ELF-1 (cell line): ENCODE results near the gene POC1B.
A peak's percentile ranks its signal among the peaks of the same experiment; 100 is the strongest.

Experiments
- DNase-seq: peaks from one replicate; pipeline ENCODE4 v3.0.0-alpha.2; 2016; ENCODE audit warnings: low read depth, low spot score

Gene POC1B

DNA sequence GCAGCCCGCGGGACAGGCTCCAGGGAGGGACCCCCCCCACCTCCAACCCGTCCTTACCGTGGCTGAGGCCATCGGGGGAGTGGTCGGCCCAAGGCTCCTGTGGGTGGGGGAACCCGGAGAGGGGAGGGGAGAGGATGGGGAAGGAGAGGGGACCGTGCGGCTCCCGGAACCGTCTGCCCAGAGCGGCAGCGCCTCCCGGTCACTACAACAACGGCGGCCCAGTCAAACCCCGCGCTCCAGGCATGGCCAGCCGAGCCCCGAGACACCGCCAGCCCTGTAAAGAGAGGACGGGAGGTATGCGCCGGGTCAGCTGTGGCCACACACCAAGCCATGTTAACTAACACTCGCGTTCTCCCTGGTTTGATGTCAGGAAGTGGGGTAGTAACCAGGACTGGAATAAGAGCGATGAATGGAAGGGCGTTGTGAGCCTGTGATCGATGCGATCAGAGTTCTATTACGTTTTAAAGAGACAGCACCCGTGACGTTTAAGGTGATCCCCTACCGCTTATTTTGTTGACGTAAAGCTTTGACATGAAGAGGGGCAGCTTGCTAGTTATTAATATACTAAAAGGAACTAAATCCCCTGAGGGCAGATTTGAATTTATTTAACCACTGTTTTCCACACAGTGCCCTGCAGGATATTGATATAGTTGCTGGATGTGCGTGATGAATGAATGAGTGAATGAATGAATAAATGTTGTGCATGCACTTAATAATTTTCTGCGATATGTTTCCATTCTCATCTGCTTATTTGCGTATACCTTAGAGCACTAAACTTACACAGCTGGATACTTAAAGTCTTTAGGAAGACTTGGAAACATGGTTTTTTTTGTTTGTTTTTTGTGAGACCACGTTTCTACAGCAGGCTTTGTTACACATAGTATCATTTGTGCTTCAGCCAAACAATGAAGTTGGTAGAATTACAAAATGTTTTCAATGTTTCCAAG is at the start of gene POC1B:
Gene POC1B, minus strand, starts transcription at position 224 of the 947 bp plus-strand sequence. Its CDS starts 152 bp downstream, at position 72.
- peak; percentile 89 for DNase-seq

- DNase-seq = no peak
Measured at GRCh38 chr12:89575374-89575773, 49.5 kb upstream of the POC1B start.

GRCh38 chr12:89574736-89575208 is 48.9 kb upstream of the POC1B start:
- DNase-seq = no peak

GRCh38 chr12:89573051-89573810 is 47.4 kb upstream of the POC1B start:
- DNase-seq = no peak

GRCh38 chr12:89571491-89572195 is 45.8 kb upstream of the POC1B start:
- DNase-seq = no peak

GRCh38 chr12:89568484-89568883 is 42.6 kb upstream of the POC1B start:
- no peak for DNase-seq

GRCh38 chr12:89567691-89568239 is 41.9 kb upstream of the POC1B start:
- no peak for DNase-seq

DNA sequence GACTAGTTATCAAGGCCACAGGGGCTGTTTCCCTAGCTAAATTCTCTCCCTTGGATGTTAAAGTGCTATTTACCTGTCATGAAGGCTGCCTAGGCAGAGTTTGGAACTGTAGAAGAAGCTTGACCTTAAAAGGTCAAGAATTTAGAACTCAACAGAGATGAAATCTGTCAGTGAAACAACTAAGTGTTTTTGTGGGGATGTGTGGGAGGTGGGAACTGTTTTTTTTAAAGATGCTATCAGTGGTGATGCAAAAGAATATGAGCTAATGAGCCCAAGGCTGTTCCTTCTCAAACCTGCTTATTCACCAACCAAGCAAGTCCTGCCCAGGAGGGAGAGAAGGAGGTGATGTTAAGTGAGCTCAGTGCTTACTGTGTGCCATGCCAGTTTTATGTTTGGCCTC is 40.8 kb upstream of the POC1B start:
- DNase-seq = peak; percentile 73

GRCh38 chr12:89565002-89565401 is 39.2 kb upstream of the POC1B start:
- no peak for DNase-seq

DNA sequence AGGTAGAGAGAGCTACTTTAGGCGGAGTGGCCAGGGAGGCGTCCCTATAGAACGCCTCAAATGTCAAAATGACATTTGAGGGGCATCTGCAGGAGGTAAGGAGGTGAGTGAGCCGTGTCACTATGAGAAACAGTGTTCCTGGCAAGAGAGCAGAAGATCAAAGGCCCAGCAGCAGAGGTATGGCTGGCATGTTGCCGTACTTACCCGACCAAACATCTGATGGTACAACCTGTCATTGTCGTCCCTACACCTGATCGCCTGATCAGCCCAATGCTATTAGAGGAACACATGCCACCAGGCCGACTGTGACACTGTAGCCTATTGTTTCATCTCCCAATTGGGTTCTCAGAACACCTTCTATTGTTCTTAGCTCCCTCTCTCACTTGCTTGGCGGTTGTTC is 33.9 kb upstream of the POC1B start:
- no peak for DNase-seq

GRCh38 chr12:89556976-89557375 is 31.1 kb upstream of the POC1B start:
- no peak for DNase-seq

GRCh38 chr12:89552376-89552775 is 26.5 kb upstream of the POC1B start:
- no peak for DNase-seq

- DNase-seq = no peak
Measured at GRCh38 chr12:89551747-89552146, 25.9 kb upstream of the POC1B start.

- DNase-seq = no peak
Measured at GRCh38 chr12:89547101-89547500, 21.3 kb upstream of the POC1B start.

DNA sequence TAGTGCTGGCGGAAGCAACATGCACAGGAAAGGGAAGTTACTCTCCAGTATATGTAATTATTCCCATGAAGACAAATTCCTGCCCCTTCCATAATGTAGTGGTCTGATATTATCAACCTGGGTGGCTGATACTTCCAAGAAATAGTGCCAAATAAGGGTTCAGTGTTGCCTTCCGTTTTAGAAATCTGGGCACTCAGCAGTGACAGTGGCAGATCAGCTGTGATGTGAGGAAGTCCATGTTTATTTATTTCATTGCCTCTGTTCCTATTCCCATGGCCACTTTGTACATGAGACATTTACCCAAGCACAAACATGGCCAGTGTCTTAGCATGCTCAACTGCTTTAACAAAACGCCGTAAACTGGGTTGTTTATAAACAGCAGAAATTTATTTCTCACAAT is 20.3 kb upstream of the POC1B start:
- no peak for DNase-seq

- DNase-seq = peak; percentile 22
Measured at GRCh38 chr12:89544681-89545184, 18.9 kb upstream of the POC1B start.

DNA sequence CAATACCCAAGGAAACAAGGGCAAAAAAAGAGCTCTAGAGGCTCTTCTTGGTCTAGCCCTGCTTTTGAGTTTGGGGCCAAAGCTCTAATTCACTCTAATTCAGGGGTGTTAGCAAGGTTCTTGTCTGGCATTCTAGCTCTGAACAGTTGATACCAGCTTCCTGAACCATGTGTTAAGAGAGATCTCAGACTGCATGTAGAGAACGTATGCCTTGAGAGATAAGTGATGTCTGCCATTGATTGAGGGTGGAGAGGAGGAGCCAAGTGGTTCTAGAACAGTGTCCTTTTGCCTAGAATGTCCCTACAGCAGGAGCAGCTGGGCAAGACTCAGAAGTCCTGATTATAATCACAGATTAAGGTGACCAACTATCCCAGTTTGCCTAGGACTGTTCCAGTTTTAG is 18.2 kb upstream of the POC1B start:
- DNase-seq = no peak

DNA sequence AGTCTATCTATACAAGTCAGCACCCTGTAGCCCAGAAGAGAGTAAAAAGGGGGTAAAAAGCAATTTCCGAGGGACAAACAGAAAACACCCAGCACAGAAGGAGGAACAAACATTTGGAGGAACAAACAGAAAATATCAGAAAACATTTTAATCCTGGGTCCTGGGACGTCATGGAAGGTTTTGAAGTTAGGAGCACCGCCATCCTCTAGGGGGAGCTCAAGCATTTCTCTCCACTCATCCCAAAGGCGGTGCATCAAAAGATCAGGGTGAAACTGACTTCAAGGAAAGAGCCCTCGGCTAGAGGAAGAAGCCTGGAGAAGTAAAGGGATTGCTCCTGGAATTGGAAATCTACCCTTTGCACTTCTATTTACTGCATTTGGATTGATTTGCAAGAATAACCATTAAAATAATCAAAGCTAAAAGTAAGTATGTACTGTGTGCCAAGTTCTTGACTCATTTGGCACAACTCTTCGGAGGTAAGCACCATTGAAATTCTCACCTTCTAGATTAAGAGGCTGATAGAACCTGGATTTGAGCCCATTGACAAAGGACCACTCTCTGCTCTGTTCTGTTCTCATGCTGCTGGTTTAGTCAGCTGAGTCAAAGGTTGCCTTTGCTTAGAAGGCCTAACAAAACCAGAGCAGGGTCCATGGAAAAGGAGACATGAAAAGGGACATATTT is 17.2 kb upstream of the POC1B start:
- DNase-seq = peak; percentile 90

- no peak for DNase-seq
Measured at GRCh38 chr12:89542236-89542635, 16.4 kb upstream of the POC1B start.

DNA sequence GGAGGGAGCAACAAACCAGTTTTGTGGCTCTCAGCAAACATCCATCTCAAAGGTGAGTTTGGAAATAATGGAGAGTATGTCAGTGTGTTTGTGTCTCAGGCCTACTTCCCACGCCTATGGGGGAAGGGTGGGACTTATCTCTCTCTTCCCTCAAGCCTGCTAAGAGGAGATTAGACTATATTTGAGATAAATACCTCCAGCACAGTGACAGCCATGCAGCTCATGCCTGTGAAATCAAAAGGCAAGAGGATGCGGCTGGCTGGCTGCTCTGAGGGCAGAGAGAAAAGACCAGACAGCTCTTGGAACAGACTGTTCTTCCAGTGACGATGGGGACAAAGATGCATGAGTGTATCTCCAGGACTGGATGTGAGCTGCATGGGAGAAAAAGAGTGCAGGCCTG is 14.7 kb upstream of the POC1B start:
- DNase-seq = no peak
